Cerebellar cortex (tissue), 1 donor: ENCODE data around the gene SH3PXD2A.
A peak's percentile ranks its signal among the peaks of the same experiment; 100 is the strongest.
"Not testable (repeated sequence)": the region's sequence is repeated elsewhere in the genome, so short reads cannot be mapped to it uniquely, and the experiment has no call there.

Source experiments
- DNase-seq: peaks from one replicate; pipeline ENCODE4 v3.0.0-alpha.2; 2015; ENCODE audit warnings: low spot score

The SH3PXD2A gene

GRCh38 chr10:103620891-103621782 lies 234.2 kb downstream of the SH3PXD2A start:
- no peak for DNase-seq

- DNase-seq, result no peak
These were observed 235.0 kb downstream of the SH3PXD2A start for GRCh38 chr10:103620352-103620740.

- no peak for DNase-seq
These were observed 235.7 kb downstream of the SH3PXD2A start for GRCh38 chr10:103619424-103620351.

GRCh38 chr10:103618575-103619423 lies 236.6 kb downstream of the SH3PXD2A start:
- DNase-seq, result peak; percentile 72

- no peak for DNase-seq
These were observed 237.6 kb downstream of the SH3PXD2A start for GRCh38 chr10:103617602-103618385.

- no peak for DNase-seq
These were observed 238.4 kb downstream of the SH3PXD2A start for GRCh38 chr10:103616705-103617601.

GRCh38 chr10:103614306-103615158 lies 240.8 kb downstream of the SH3PXD2A start:
- no peak for DNase-seq

GRCh38 chr10:103613616-103614015 lies 241.8 kb downstream of the SH3PXD2A start:
- DNase-seq, result no peak

GRCh38 chr10:103612462-103613365 lies 242.7 kb downstream of the SH3PXD2A start:
- no peak for DNase-seq

- no peak for DNase-seq
These were observed 244.4 kb downstream of the SH3PXD2A start for GRCh38 chr10:103610921-103611511.

- no peak for DNase-seq
These were observed 245.3 kb downstream of the SH3PXD2A start for GRCh38 chr10:103610083-103610472.

- DNase-seq, result no peak
These were observed 245.9 kb downstream of the SH3PXD2A start for GRCh38 chr10:103609231-103610082.

GRCh38 chr10:103608056-103608455 lies 247.3 kb downstream of the SH3PXD2A start:
- not testable (repeated sequence) for DNase-seq

- not testable (repeated sequence) for DNase-seq
These were observed 248.3 kb downstream of the SH3PXD2A start for GRCh38 chr10:103607051-103607450.

GRCh38 chr10:103606097-103606438 lies 249.3 kb downstream of the SH3PXD2A start:
- DNase-seq, result not testable (repeated sequence)

- peak; percentile 54 for DNase-seq
These were observed 249.8 kb downstream of the SH3PXD2A start for GRCh38 chr10:103605359-103606096.
